ENCODE data around the gene SRGAP2C.
"Not testable (repeated sequence)": the region's sequence is repeated elsewhere in the genome, so short reads cannot be mapped to it uniquely, and the experiment has no call there.

The SRGAP2C gene

DNA sequence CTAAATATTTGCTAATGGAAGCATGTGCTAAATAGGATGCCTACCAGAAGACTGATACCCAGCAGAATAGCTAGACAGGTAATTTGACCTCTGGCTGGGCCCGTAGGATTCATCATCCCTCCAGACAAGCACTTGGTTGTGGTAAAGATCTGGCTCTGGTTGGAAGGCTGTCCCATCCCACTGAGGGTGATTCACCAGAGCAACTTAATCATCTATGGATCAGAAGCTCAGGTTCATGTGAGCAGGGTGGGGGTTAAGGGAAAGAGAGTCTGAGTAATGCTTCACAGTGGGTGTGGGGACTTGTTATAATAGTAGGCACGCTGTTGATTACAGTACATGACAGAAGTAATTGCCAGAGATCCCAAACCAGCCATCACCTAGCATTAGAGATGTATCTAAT lies 27.2 kb upstream of the SRGAP2C start:
- WGBS (ENCODE audit: extremely low coverage, insufficient coverage, insufficient read length): no CpG with 5 or more reads among the region's 2 CpGs

GRCh38 chr1:121160118-121160517 lies 24.7 kb upstream of the SRGAP2C start:
- not testable (repeated sequence) for H3K36me3 ChIP-seq (ENCODE audit: control insufficient read depth in 1 of 2, insufficient read depth in 2 of 2, low read length in 2 of 2); H3K9me3 ChIP-seq (ENCODE audit: insufficient read depth, low read depth, low read length); H3K79me1 ChIP-seq (ENCODE audit: low read length); H2AK5ac ChIP-seq (ENCODE audit: low read length); H2BK5ac ChIP-seq (ENCODE audit: low read depth, low read length, poor library complexity); H4K12ac ChIP-seq (ENCODE audit: low read depth, low read length); H3K14ac ChIP-seq (ENCODE audit: low read length); H4K91ac ChIP-seq (ENCODE audit: low read depth, low read length); H3K23ac ChIP-seq (ENCODE audit: low read length); H4K8ac ChIP-seq (ENCODE audit: low read depth, low read length); H3K4me2 ChIP-seq (ENCODE audit: low read length); DNase-seq; H2BK12ac ChIP-seq (ENCODE audit: low read length); H3K4me1 ChIP-seq (ENCODE audit: control insufficient read depth in 1 of 2, insufficient read depth in 2 of 2, low read length in 2 of 2); H3K4me3 ChIP-seq (ENCODE audit: low read depth, low read length); H3K79me2 ChIP-seq (ENCODE audit: control insufficient read depth, insufficient read depth, low read length, poor library complexity); H3K4ac ChIP-seq (ENCODE audit: low read depth, low read length); H3K9ac ChIP-seq (ENCODE audit: low read length); H2BK120ac ChIP-seq (ENCODE audit: insufficient read depth, low read length, poor library complexity); H3K27me3 ChIP-seq (ENCODE audit: insufficient read depth, low read length); H3K18ac ChIP-seq (ENCODE audit: low read length); H2AFZ ChIP-seq (ENCODE audit: insufficient read depth, low read length, poor library complexity); H3K27ac ChIP-seq (ENCODE audit: low read depth, low read length)
- no CpG with 5 or more reads among the region's 2 CpGs for WGBS (ENCODE audit: extremely low coverage, insufficient coverage, insufficient read length)

More for the DNA sequence above, 27.2 kb upstream of the SRGAP2C start:
- not testable (repeated sequence) for H2AFZ ChIP-seq (ENCODE audit: insufficient read depth, low read length, poor library complexity); H3K18ac ChIP-seq (ENCODE audit: low read length); H3K36me3 ChIP-seq (ENCODE audit: control insufficient read depth in 1 of 2, insufficient read depth in 2 of 2, low read length in 2 of 2); H3K27me3 ChIP-seq (ENCODE audit: insufficient read depth, low read length); H3K23ac ChIP-seq (ENCODE audit: low read length); DNase-seq; H2BK120ac ChIP-seq (ENCODE audit: insufficient read depth, low read length, poor library complexity); H3K9ac ChIP-seq (ENCODE audit: low read length); H3K9me3 ChIP-seq (ENCODE audit: insufficient read depth, low read depth, low read length); H3K79me1 ChIP-seq (ENCODE audit: low read length); H4K12ac ChIP-seq (ENCODE audit: low read depth, low read length); H4K8ac ChIP-seq (ENCODE audit: low read depth, low read length); H3K4me2 ChIP-seq (ENCODE audit: low read length); H3K79me2 ChIP-seq (ENCODE audit: control insufficient read depth, insufficient read depth, low read length, poor library complexity); H3K4me3 ChIP-seq (ENCODE audit: low read depth, low read length); H2AK5ac ChIP-seq (ENCODE audit: low read length); H3K4me1 ChIP-seq (ENCODE audit: control insufficient read depth in 1 of 2, insufficient read depth in 2 of 2, low read length in 2 of 2); H3K14ac ChIP-seq (ENCODE audit: low read length); H3K4ac ChIP-seq (ENCODE audit: low read depth, low read length); H2BK12ac ChIP-seq (ENCODE audit: low read length); H4K91ac ChIP-seq (ENCODE audit: low read depth, low read length); H2BK5ac ChIP-seq (ENCODE audit: low read depth, low read length, poor library complexity); H3K27ac ChIP-seq (ENCODE audit: low read depth, low read length)

GRCh38 chr1:121161199-121161901 lies 23.4 kb upstream of the SRGAP2C start:
- H3K4me1 ChIP-seq (ENCODE audit: control insufficient read depth in 1 of 2, insufficient read depth in 2 of 2, low read length in 2 of 2); H3K18ac ChIP-seq (ENCODE audit: low read length); H3K23ac ChIP-seq (ENCODE audit: low read length); H3K36me3 ChIP-seq (ENCODE audit: control insufficient read depth in 1 of 2, insufficient read depth in 2 of 2, low read length in 2 of 2); H3K4me3 ChIP-seq (ENCODE audit: low read depth, low read length); H2AK5ac ChIP-seq (ENCODE audit: low read length); H3K9ac ChIP-seq (ENCODE audit: low read length); H4K12ac ChIP-seq (ENCODE audit: low read depth, low read length); H2AFZ ChIP-seq (ENCODE audit: insufficient read depth, low read length, poor library complexity); H2BK120ac ChIP-seq (ENCODE audit: insufficient read depth, low read length, poor library complexity); H4K91ac ChIP-seq (ENCODE audit: low read depth, low read length); DNase-seq; H3K14ac ChIP-seq (ENCODE audit: low read length); H4K8ac ChIP-seq (ENCODE audit: low read depth, low read length); H3K79me1 ChIP-seq (ENCODE audit: low read length); H3K4ac ChIP-seq (ENCODE audit: low read depth, low read length); H3K4me2 ChIP-seq (ENCODE audit: low read length); H3K9me3 ChIP-seq (ENCODE audit: insufficient read depth, low read depth, low read length); H3K79me2 ChIP-seq (ENCODE audit: control insufficient read depth, insufficient read depth, low read length, poor library complexity); H2BK12ac ChIP-seq (ENCODE audit: low read length); H3K27me3 ChIP-seq (ENCODE audit: insufficient read depth, low read length); H3K27ac ChIP-seq (ENCODE audit: low read depth, low read length); H2BK5ac ChIP-seq (ENCODE audit: low read depth, low read length, poor library complexity): not testable (repeated sequence)
- no CpG with 5 or more reads among the region's 6 CpGs for WGBS (ENCODE audit: extremely low coverage, insufficient coverage, insufficient read length)

- H3K4me2 ChIP-seq (ENCODE audit: low read length); H2AK5ac ChIP-seq (ENCODE audit: low read length); H2BK5ac ChIP-seq (ENCODE audit: low read depth, low read length, poor library complexity); H3K9ac ChIP-seq (ENCODE audit: low read length); H2BK120ac ChIP-seq (ENCODE audit: insufficient read depth, low read length, poor library complexity); H3K36me3 ChIP-seq (ENCODE audit: control insufficient read depth in 1 of 2, insufficient read depth in 2 of 2, low read length in 2 of 2); H2AFZ ChIP-seq (ENCODE audit: insufficient read depth, low read length, poor library complexity); H3K18ac ChIP-seq (ENCODE audit: low read length); H3K23ac ChIP-seq (ENCODE audit: low read length); H3K4me3 ChIP-seq (ENCODE audit: low read depth, low read length); H3K79me1 ChIP-seq (ENCODE audit: low read length); H3K79me2 ChIP-seq (ENCODE audit: control insufficient read depth, insufficient read depth, low read length, poor library complexity); H3K14ac ChIP-seq (ENCODE audit: low read length); H3K4me1 ChIP-seq (ENCODE audit: control insufficient read depth in 1 of 2, insufficient read depth in 2 of 2, low read length in 2 of 2); H3K9me3 ChIP-seq (ENCODE audit: insufficient read depth, low read depth, low read length); H3K4ac ChIP-seq (ENCODE audit: low read depth, low read length); H4K91ac ChIP-seq (ENCODE audit: low read depth, low read length); H4K12ac ChIP-seq (ENCODE audit: low read depth, low read length); H2BK12ac ChIP-seq (ENCODE audit: low read length); H4K8ac ChIP-seq (ENCODE audit: low read depth, low read length); H3K27me3 ChIP-seq (ENCODE audit: insufficient read depth, low read length); H3K27ac ChIP-seq (ENCODE audit: low read depth, low read length): not testable (repeated sequence)
- DNase-seq: peak; percentile 1 to 33
- no CpG with 5 or more reads among the region's 5 CpGs for WGBS (ENCODE audit: extremely low coverage, insufficient coverage, insufficient read length)
Observed at GRCh38 chr1:121163850-121164757, 20.7 kb upstream of the SRGAP2C start.

Data from trophoblast cell (in vitro differentiated cells and primary cell).